NB4 (cell line): ENCODE measurements around the gene ATP11A.

ENCODE experiments used
- DNase-seq: peaks from one replicate; pipeline ENCODE4 v3.0.0; 2010; ENCODE audit warnings: low read depth
- H3K4me3 ChIP-seq: one replicate; pipeline ENCODE4 v1.5.1; 2011; ENCODE audit warnings: mild to moderate bottlenecking, low read depth, low read length, moderate library complexity
- MYC ChIP-seq: IDR thresholded peaks from 2 replicates; pipeline ENCODE4 v1.6.1; 2011; ENCODE audit warnings: low read depth, low read length
- POLR2A ChIP-seq: IDR thresholded peaks from 2 replicates; pipeline ENCODE4 v1.6.1; 2011; ENCODE audit warnings: mild to moderate bottlenecking; ENCODE audit not compliant: insufficient read length; ENCODE audit errors: extremely low read depth
- TF ChIP-seq, protein P1 (sequence below): IDR thresholded peaks from 2 replicates; pipeline ENCODE4 v1.6.1; 2011; ENCODE audit warnings: low read depth, low read length
- TF ChIP-seq, protein P2 (sequence below): IDR thresholded peaks from one replicate; pipeline ENCODE4 v1.5.1; 2012; ENCODE audit warnings: low read depth, low read length

ATP11A gene

GRCh38 chr13:112807653-112808376, 118.0 kb downstream of the ATP11A start:
- no peak overlapping the region for H3K4me3 ChIP-seq
- TF ChIP-seq POLR2A: no peak
- no peak for DNase-seq

DNA sequence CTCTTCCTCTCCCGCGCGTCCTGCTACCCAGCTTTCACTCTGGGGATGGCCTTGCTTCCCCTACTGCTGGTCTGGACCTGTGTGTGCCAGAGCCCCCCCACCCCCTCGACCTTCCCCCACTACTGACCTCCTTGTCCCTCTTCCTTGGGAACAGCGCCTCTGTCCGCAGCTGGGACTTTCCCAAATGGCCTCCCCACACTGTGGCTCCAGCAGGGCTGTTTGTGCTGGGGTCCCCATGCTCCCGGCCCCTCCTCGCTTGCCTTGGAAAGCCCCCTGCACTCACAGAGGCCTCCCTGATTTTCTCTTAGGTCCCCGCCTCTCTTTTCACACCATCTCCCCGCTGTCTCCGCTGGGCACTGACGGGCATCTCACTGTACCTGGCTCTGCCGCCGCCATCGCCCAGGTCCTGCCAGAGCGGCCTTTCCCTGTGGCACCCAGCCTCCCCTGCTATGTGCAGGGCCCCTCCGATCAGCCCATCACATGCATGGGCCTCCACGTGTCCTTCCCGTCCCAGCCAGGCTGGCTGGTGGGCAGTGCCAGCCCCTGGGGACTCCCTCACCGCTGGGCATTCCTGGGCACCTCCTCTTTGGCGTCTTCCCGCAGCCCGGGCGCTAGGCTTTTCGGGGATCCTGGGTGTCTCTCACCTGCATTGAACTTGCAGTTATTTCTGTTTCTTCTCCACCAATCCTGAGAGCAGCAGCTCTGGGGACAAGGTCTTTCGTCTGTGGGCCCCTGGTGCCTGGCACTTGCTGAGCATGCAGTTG, 118.7 kb downstream of the ATP11A start:
- no peak overlapping the region for H3K4me3 ChIP-seq
- DNase-seq: no peak
- TF ChIP-seq MYC (no peak), POLR2A (no peak)
- TF ChIP-seq, protein P1, sequence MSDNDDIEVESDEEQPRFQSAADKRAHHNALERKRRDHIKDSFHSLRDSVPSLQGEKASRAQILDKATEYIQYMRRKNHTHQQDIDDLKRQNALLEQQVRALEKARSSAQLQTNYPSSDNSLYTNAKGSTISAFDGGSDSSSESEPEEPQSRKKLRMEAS: no peak
- TF ChIP-seq, protein P2, sequence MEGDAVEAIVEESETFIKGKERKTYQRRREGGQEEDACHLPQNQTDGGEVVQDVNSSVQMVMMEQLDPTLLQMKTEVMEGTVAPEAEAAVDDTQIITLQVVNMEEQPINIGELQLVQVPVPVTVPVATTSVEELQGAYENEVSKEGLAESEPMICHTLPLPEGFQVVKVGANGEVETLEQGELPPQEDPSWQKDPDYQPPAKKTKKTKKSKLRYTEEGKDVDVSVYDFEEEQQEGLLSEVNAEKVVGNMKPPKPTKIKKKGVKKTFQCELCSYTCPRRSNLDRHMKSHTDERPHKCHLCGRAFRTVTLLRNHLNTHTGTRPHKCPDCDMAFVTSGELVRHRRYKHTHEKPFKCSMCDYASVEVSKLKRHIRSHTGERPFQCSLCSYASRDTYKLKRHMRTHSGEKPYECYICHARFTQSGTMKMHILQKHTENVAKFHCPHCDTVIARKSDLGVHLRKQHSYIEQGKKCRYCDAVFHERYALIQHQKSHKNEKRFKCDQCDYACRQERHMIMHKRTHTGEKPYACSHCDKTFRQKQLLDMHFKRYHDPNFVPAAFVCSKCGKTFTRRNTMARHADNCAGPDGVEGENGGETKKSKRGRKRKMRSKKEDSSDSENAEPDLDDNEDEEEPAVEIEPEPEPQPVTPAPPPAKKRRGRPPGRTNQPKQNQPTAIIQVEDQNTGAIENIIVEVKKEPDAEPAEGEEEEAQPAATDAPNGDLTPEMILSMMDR: no peak

GRCh38 chr13:112809332-112810315, 119.8 kb downstream of the ATP11A start:
- TF ChIP-seq, protein P2: no peak
- TF ChIP-seq MYC (no peak), POLR2A (no peak)
- TF ChIP-seq, protein P1: no peak
- no peak for DNase-seq

DNA sequence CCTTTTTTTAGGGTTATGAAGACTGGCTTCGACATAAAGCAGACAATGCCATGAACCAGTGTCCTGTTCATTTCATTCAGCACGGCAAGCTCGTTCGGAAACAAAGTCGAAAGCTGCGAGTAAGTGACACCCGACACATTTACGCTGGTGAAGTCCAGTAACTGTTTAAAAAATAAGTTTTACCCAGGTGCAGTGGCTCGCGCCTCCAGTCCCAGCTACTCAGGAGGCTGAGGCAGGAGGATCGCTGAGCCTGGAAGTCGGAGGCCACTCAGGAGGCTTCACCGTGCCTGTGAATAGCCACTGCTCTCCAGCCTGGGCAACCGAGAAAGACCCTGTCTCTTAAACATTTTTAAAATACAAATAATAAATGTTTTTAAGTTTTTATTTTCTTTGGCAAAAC, 120.8 kb downstream of the ATP11A start:
- TF ChIP-seq POLR2A (no peak), MYC (no peak)
- TF ChIP-seq, protein P1: no peak
- TF ChIP-seq, protein P2: no peak
- H3K4me3 ChIP-seq: no peak overlapping the region
- no peak for DNase-seq

More at GRCh38 chr13:112809332-112810315, 119.8 kb downstream of the ATP11A start:
- H3K4me3 ChIP-seq: no peak overlapping the region

- H3K4me3 ChIP-seq: no peak overlapping the region
- no peak for TF ChIP-seq MYC
- TF ChIP-seq, protein P1: no peak
- TF ChIP-seq, protein P2: no peak
- DNase-seq: no peak
Observed at GRCh38 chr13:112812306-112813055, 122.6 kb downstream of the ATP11A start.
